Suprapubic skin (tissue), 4 donors: ENCODE results near the gene IGSF11. TPM values are rescaled to one million over a fixed set of nuclear protein-coding genes. Genes with fewer than 3 reads are reported as not detected.

ENCODE experiments used
- DNase-seq, 2 donors: peaks; one replicate each; pipeline ENCODE4 v3.0.0-alpha.2; 2019; ENCODE audit warnings: low spot score in 2 of 2
- H3K27ac ChIP-seq: fragments of 200-600 bp; sonication (generic); one replicate; pipeline ENCODE4 v1.5.1; 2019
- H3K27me3 ChIP-seq: fragments of 200-600 bp; sonication (generic); one replicate; pipeline ENCODE4 v1.5.1; 2019
- H3K36me3 ChIP-seq: fragments of 200-600 bp; sonication (generic); one replicate; pipeline ENCODE4 v1.5.1; 2019
- H3K4me1 ChIP-seq: fragments of 200-600 bp; sonication (generic); one replicate; pipeline ENCODE4 v1.5.1; 2019
- H3K4me3 ChIP-seq: fragments of 200-600 bp; sonication (generic); one replicate; pipeline ENCODE4 v1.5.1; 2019; ENCODE audit warnings: mild to moderate bottlenecking
- H3K9me3 ChIP-seq: fragments of 200-600 bp; sonication (generic); one replicate; pipeline ENCODE4 v1.5.1; 2019
- CTCF ChIP-seq, 2 donors: fragments of 200-600 bp in 1 of 2; fragments of 450-650 bp in 1 of 2; sonication (generic) in 1 of 2; IDR thresholded peaks; one replicate each; pipeline ENCODE4 v1.5.1; 2016 to 2019; ENCODE audit warnings: antibody characterized with exemption in 2 of 2, mild to moderate bottlenecking in 1 of 2, moderate library complexity in 1 of 2
- EP300 ChIP-seq: sonication (generic); formaldehyde crosslinking; IDR thresholded peaks from one replicate; pipeline ENCODE4 v1.6.1; 2017; ENCODE audit warnings: antibody characterized with exemption
- POLR2A ChIP-seq, 2 donors: fragments of 450-650 bp; IDR thresholded peaks; one replicate each; pipeline ENCODE4 v1.6.1; 2017; ENCODE audit warnings: antibody characterized with exemption in 2 of 2, mild to moderate bottlenecking in 2 of 2, moderate library complexity in 2 of 2
- POLR2AphosphoS5 ChIP-seq, 3 donors: sonication (generic); formaldehyde crosslinking; IDR thresholded peaks; one replicate each; pipeline ENCODE4 v1.6.1; 2017; ENCODE audit warnings: antibody characterized with exemption in 3 of 3
- WGBS: methylation state at CpG from one replicate; pipeline ENCODE4 v1.1.5; 2018; 5-methylcytosine and 5-hydroxymethylcytosine counted together
- total RNA-seq, 4 donors: library from RNA; depleted of rRNA; stranded (reverse); fragments of >200 nt; gene quantifications; one replicate each; pipeline ENCODE4 v1.1.0, GENCODE V29; 2016

Gene IGSF11
- total RNA-seq, 4 donors from 2014 or later = 1.9 to 9.6 (median 2.0) TPM

GRCh38 chr3:118884748-118885206, 149.9 kb downstream of the IGSF11 start:
- Histone ChIP-seq H3K4me1 (peaks cover 3% of the 10 kb centered on the region), H3K9me3 (no peaks in the 10 kb centered on the region), H3K27ac (no peak overlapping the region), H3K36me3 (no peaks in the 10 kb centered on the region), H3K27me3 (no peaks in the 10 kb centered on the region), H3K4me3 (no peak overlapping the region)
- no peak for DNase-seq
- 1% methylated on average over 3 of the region's 3 CpGs for WGBS
- peak; percentile 46 to 82 for TF ChIP-seq CTCF (IDR thresholded peaks at IDR 0.05)
- no peak for TF ChIP-seq EP300
- TF ChIP-seq POLR2AphosphoS5 (IDR thresholded peaks at IDR 0.05) = no peak

- H3K36me3 ChIP-seq = no peaks in the 10 kb centered on the region
- no peak overlapping the region for H3K27ac ChIP-seq
- 75% methylated on average over 3 of the region's 3 CpGs for WGBS
- DNase-seq = no peak
- peaks cover 3% of the 10 kb centered on the region for H3K4me1 ChIP-seq
- no peak overlapping the region for H3K4me3 ChIP-seq
- H3K9me3 ChIP-seq = no peaks in the 10 kb centered on the region
- no peak for TF ChIP-seq POLR2AphosphoS5 (IDR thresholded peaks at IDR 0.05)
- TF ChIP-seq POLR2A (IDR thresholded peaks at IDR 0.05) = no peak
- TF ChIP-seq CTCF (IDR thresholded peaks at IDR 0.05) = peak; percentile 41 to 59
- no peaks in the 10 kb centered on the region for H3K27me3 ChIP-seq
Observed at GRCh38 chr3:118882353-118882947, 152.2 kb downstream of the IGSF11 start.

- no peaks in the 10 kb centered on the region for H3K4me1 ChIP-seq
- no peaks in the 10 kb centered on the region for H3K27me3 ChIP-seq
- TF ChIP-seq POLR2AphosphoS5 (IDR thresholded peaks at IDR 0.05) (no peak), POLR2A (IDR thresholded peaks at IDR 0.05) (no peak), CTCF (IDR thresholded peaks at IDR 0.05) (no peak), EP300 (no peak)
- H3K4me3 ChIP-seq = no peak overlapping the region
- DNase-seq = no peak
- no peak overlapping the region for H3K27ac ChIP-seq
- H3K9me3 ChIP-seq = no peaks in the 10 kb centered on the region
- no peaks in the 10 kb centered on the region for H3K36me3 ChIP-seq
Observed at GRCh38 chr3:118868051-118868450, 166.6 kb downstream of the IGSF11 start.

- WGBS = no CpG with 5 or more reads among the region's 1 CpG
- no peak overlapping the region for H3K27ac ChIP-seq
Observed at GRCh38 chr3:118863731-118864322, 170.8 kb downstream of the IGSF11 start.

More at GRCh38 chr3:118863731-118864322, 170.8 kb downstream of the IGSF11 start:
- no peaks in the 10 kb centered on the region for H3K36me3 ChIP-seq
- no peaks in the 10 kb centered on the region for H3K4me1 ChIP-seq
- H3K4me3 ChIP-seq = no peak overlapping the region
- TF ChIP-seq POLR2AphosphoS5 (IDR thresholded peaks at IDR 0.05) (no peak), EP300 (no peak), CTCF (IDR thresholded peaks at IDR 0.05) (peak in 1 of 2 donors; percentile 23), POLR2A (IDR thresholded peaks at IDR 0.05) (no peak)
- no peaks in the 10 kb centered on the region for H3K27me3 ChIP-seq
- no peaks in the 10 kb centered on the region for H3K9me3 ChIP-seq
- DNase-seq = no peak
